IMR-90 (cell line): Measurements from ENCODE around the gene GPR3. TPM values are rescaled to one million over a fixed set of nuclear protein-coding genes. Genes with fewer than 3 reads are reported as not detected.

Source experiments
- polyA plus RNA-seq, 3 experiments: library from polyadenylated mRNA; depleted of rRNA; stranded (reverse); fragments of >200 nt; gene quantifications; 2 replicates each; pipeline ENCODE4 v1.2.3, GENCODE V29; 2012; ENCODE audit warnings: low replicate concordance in 1 of 3
- total RNA-seq: library from RNA; depleted of rRNA; stranded (reverse); fragments of >200 nt; gene quantifications from 2 replicates; pipeline ENCODE4 v1.2.3, GENCODE V29; 2012; rRNA removed

GPR3 gene
- total and polyA plus RNA-seq, 2 of the 4 experiments (the other 2 are of a cell fraction) = 0.72 to 4.8 TPM

Other genes starting within 250 kb of the GPR3 start
- 1.9 and 2.0 TPM in 2 replicates for gene SLC9A1, start 237.5 kb upstream of the GPR3 start, total RNA-seq
- 20.5 and 21.2 TPM in 2 replicates for gene SLC9A1, start 237.5 kb upstream of the GPR3 start, polyA plus RNA-seq (2012; rRNA removed)
- gene WDTC1, start 158.0 kb upstream of the GPR3 start, total RNA-seq = 9.9 and 10.0 TPM in 2 replicates
- gene WDTC1, start 158.0 kb upstream of the GPR3 start, polyA plus RNA-seq (2012; rRNA removed) = 15.2 and 16.4 TPM in 2 replicates
- gene TMEM222, start 70.5 kb upstream of the GPR3 start, total RNA-seq = 19.9 and 21.7 TPM in 2 replicates
- 54.1 and 56.4 TPM in 2 replicates for gene TMEM222, start 70.5 kb upstream of the GPR3 start, polyA plus RNA-seq (2012; rRNA removed)
- 0.18 and 0.28 TPM in 2 replicates for gene SYTL1, start 50.6 kb upstream of the GPR3 start, total RNA-seq
- 1.0 and 1.3 TPM in 2 replicates for gene SYTL1, start 50.6 kb upstream of the GPR3 start, polyA plus RNA-seq (2012; rRNA removed)
- gene MAP3K6, start 25.7 kb upstream of the GPR3 start, total RNA-seq = 4.8 and 5.3 TPM in 2 replicates
- gene MAP3K6, start 25.7 kb upstream of the GPR3 start, polyA plus RNA-seq (2012; rRNA removed) = 15.9 and 17.3 TPM in 2 replicates
- not detected in 2 replicates for gene FCN3, start 17.8 kb upstream of the GPR3 start, total RNA-seq
- gene FCN3, start 17.8 kb upstream of the GPR3 start, polyA plus RNA-seq (2012; rRNA removed) = not detected in 2 replicates
- gene CD164L2, start 9.3 kb upstream of the GPR3 start, total RNA-seq = not detected in 2 replicates
- gene CD164L2, start 9.3 kb upstream of the GPR3 start, polyA plus RNA-seq (2012; rRNA removed) = not detected in 2 replicates
- 7.5 and 7.9 TPM in 2 replicates for gene WASF2, start 97.5 kb downstream of the GPR3 start, total RNA-seq
- gene WASF2, start 97.5 kb downstream of the GPR3 start, polyA plus RNA-seq (2012; rRNA removed) = 45.0 and 45.4 TPM in 2 replicates
- 1.7 and 2.0 TPM in 2 replicates for gene AHDC1, start 211.5 kb downstream of the GPR3 start, total RNA-seq
- 11.6 and 16.1 TPM in 2 replicates for gene AHDC1, start 211.5 kb downstream of the GPR3 start, polyA plus RNA-seq (2012; rRNA removed)
- not detected in 2 replicates for gene FGR, start 242.6 kb downstream of the GPR3 start, total RNA-seq
- not detected in 2 replicates for gene FGR, start 242.6 kb downstream of the GPR3 start, polyA plus RNA-seq (2012; rRNA removed)